Body of pancreas (tissue), 4 donors: ENCODE measurements around the gene ZNF423.

Experiments used
- POLR2A ChIP-seq, 3 donors: fragments of 450-650 bp; IDR thresholded peaks; one replicate each; pipeline ENCODE4 v1.6.1; 2016; ENCODE audit warnings: antibody characterized with exemption in 3 of 3, mild to moderate bottlenecking in 2 of 3
- TF ChIP-seq, protein P1 (sequence below), 7 experiments: fragments of 450-650 bp in 4 of 7; fragments of 200-600 bp in 3 of 7; sonication (generic) in 3 of 7; IDR thresholded peaks; one replicate each; pipeline ENCODE4 v1.5.1; 2016 to 2019; ENCODE audit warnings: antibody characterized with exemption in 7 of 7

- TF ChIP-seq POLR2A (IDR thresholded peaks at IDR 0.05), result no peak
- TF ChIP-seq, protein P1, sequence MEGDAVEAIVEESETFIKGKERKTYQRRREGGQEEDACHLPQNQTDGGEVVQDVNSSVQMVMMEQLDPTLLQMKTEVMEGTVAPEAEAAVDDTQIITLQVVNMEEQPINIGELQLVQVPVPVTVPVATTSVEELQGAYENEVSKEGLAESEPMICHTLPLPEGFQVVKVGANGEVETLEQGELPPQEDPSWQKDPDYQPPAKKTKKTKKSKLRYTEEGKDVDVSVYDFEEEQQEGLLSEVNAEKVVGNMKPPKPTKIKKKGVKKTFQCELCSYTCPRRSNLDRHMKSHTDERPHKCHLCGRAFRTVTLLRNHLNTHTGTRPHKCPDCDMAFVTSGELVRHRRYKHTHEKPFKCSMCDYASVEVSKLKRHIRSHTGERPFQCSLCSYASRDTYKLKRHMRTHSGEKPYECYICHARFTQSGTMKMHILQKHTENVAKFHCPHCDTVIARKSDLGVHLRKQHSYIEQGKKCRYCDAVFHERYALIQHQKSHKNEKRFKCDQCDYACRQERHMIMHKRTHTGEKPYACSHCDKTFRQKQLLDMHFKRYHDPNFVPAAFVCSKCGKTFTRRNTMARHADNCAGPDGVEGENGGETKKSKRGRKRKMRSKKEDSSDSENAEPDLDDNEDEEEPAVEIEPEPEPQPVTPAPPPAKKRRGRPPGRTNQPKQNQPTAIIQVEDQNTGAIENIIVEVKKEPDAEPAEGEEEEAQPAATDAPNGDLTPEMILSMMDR (IDR thresholded peaks at IDR 0.05), result no peak
Measured at GRCh38 chr16:49834531-49835151, 21.3 kb downstream of the ZNF423 start.
